ENCODE data around the gene ALK.
A peak's percentile ranks its signal among the peaks of the same experiment; 100 is the strongest.

The ALK gene

DNA sequence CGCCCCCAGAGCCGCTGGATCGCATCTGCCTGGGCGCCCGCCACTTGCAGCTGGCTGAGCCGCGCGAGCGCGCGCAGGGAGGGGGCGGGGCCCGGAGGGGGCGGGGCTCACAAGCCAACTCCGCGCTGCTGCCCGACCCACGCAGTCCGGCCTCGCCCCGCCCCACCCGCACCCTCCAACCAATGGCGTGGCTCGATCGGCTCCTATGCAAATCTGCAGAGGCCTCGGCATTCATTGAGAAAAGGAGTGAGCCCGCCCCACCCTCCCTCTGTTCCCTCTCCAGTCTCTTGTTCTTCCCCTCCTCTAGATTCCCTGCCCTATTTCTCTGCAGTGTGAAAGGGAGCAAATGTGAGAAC, at the start of gene ALK:
Gene ALK, minus strand, starts transcription at position 27 of the 356 bp plus-strand sequence. CDS start 927 bp downstream, outside the sequence.
- no peak for TF ChIP-seq CTCF (IDR thresholded peaks at IDR 0.05; ENCODE audit: low read depth, low read length, missing control alignments)
- DNase-seq (ENCODE audit: low read depth): peak; percentile 58
- H3K4me3 ChIP-seq (ENCODE audit: low read depth, low read length): peak within 1 kb of the TSS; percentile 30
- in situ Hi-C loops (cut with HindIII; ENCODE audit: low sequenced_read_pairs): no loop called here

GRCh38 chr2:29966266-29966665, 44.9 kb upstream of the ALK start:
- in situ Hi-C loops (cut with HindIII; ENCODE audit: low sequenced_read_pairs): no loop called here
- H3K4me3 ChIP-seq (ENCODE audit: low read depth, low read length): no peak overlapping the region
- DNase-seq (ENCODE audit: low read depth): no peak
- no peak for TF ChIP-seq CTCF (IDR thresholded peaks at IDR 0.05; ENCODE audit: low read depth, low read length, missing control alignments)

DNA sequence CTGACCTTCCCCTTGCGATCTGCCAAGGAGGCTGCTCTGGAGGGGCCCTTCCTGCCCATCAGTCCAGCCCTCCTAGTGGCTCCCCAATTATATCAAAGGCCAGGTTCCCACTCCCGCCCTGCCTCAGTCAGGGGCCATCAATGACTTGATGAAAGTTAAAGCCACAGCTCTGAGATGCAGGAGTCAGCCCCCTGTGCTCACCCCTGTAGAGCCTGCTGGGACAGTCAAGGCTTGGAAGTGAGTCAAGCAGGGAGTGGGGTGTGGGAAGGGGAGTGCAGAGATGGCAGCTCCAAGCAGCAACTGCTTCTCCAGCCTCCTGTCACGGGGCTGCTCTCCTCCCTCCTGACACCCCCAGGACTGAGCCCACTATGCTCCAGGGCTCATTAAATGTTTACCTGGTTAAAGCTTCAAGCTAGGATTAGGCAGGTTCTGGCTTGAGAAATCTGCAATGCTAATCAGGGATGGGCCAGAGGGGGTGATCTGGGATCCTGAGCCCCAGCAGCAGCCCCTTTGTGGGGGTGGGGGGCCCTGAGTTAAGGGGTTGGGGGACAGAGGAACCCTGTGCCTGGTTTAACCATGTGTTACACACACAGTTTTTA, 42.7 kb upstream of the ALK start:
- in situ Hi-C loops (cut with HindIII; ENCODE audit: low sequenced_read_pairs): loop anchor here (5.0 kb wide), 1 partner anchor 167 kb away; no protein-coding TSS in a partner anchor
- no peak overlapping the region for H3K4me3 ChIP-seq (ENCODE audit: low read depth, low read length)
- no peak for TF ChIP-seq CTCF (IDR thresholded peaks at IDR 0.05; ENCODE audit: low read depth, low read length, missing control alignments)
- no peak for DNase-seq (ENCODE audit: low read depth)

DNA sequence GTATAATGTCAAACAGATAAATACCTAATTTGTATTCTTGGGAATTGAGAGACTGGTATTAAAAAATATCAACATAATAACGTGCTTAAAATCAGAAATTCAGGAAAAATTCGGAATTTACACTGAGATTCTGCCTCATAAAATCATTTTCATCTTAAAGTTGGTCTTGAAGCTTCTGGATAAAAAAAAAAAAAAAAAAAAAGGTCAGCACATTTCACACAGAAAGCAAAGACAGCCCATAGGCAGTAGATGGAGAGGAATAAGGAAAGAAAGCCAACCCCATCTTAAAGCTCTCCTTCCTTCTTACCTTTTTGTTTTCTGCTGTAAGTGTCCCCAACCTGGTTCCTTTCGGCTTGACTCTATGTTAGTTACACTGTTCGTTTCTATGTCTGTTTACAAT, 41.5 kb upstream of the ALK start:
- in situ Hi-C loops (cut with HindIII; ENCODE audit: low sequenced_read_pairs): loop anchor here (5.0 kb wide), 1 partner anchor 166 kb away; no protein-coding TSS in a partner anchor
- no peak for TF ChIP-seq CTCF (IDR thresholded peaks at IDR 0.05; ENCODE audit: low read depth, low read length, missing control alignments)
- H3K4me3 ChIP-seq (ENCODE audit: low read depth, low read length): no peak overlapping the region
- no peak for DNase-seq (ENCODE audit: low read depth)

DNA sequence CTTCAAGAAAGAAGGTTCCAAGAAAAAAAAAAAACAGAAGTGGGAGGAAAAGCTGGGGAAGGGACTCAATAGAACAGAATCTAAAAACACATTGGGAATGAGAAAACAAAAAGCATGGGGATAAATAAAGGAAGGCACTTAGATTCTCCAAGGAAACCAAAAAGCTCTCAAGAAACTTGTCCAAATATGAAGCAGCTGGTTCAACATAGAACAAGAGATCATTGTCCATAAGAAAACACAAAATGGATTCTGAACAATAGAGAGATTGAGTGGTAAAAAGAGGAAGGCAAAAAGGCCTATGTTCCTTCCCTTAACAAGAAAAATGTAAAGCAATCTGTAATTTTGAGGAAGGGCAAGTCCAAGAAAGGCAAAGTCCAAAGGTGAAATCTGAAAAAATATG, 32.9 kb upstream of the ALK start:
- in situ Hi-C loops (cut with HindIII; ENCODE audit: low sequenced_read_pairs): no loop called here
- DNase-seq (ENCODE audit: low read depth): no peak
- H3K4me3 ChIP-seq (ENCODE audit: low read depth, low read length): no peak overlapping the region
- TF ChIP-seq CTCF (IDR thresholded peaks at IDR 0.05; ENCODE audit: low read depth, low read length, missing control alignments): no peak

- no peak overlapping the region for H3K4me3 ChIP-seq (ENCODE audit: low read depth, low read length)
- DNase-seq (ENCODE audit: low read depth): no peak
- no peak for TF ChIP-seq CTCF (IDR thresholded peaks at IDR 0.05; ENCODE audit: low read depth, low read length, missing control alignments)
- in situ Hi-C loops (cut with HindIII; ENCODE audit: low sequenced_read_pairs): no loop called here
Measured at GRCh38 chr2:29952973-29953372, 31.6 kb upstream of the ALK start.

Data from astrocyte of the cerebellum (primary cell).